DMS 273 (cell line): ENCODE data around the gene FEM1B.

Source experiments
- DNase-seq: peaks from one replicate; lab custom pipeline; 2025; ENCODE audit not compliant: unreplicated experiment; lab: John Stamatoyannopoulos, UW

FEM1B gene

GRCh38 chr15:68305420-68305871 is 27.9 kb downstream of the FEM1B start:
- no peak for DNase-seq

GRCh38 chr15:68307131-68307928 is 29.8 kb downstream of the FEM1B start:
- no peak for DNase-seq

GRCh38 chr15:68309024-68309423 is 31.5 kb downstream of the FEM1B start:
- no peak for DNase-seq

- peak; percentile 67 for DNase-seq
These were observed 32.7 kb downstream of the FEM1B start for GRCh38 chr15:68310178-68310803.

GRCh38 chr15:68310804-68311463 is 33.4 kb downstream of the FEM1B start:
- no peak for DNase-seq

GRCh38 chr15:68311464-68311835 is 33.9 kb downstream of the FEM1B start:
- DNase-seq: no peak

GRCh38 chr15:68311859-68312557 is 34.5 kb downstream of the FEM1B start:
- DNase-seq: no peak

- no peak for DNase-seq
These were observed 35.2 kb downstream of the FEM1B start for GRCh38 chr15:68312701-68313204.

GRCh38 chr15:68313501-68314410 is 36.2 kb downstream of the FEM1B start:
- DNase-seq: no peak

GRCh38 chr15:68314563-68314962 is 37.0 kb downstream of the FEM1B start:
- no peak for DNase-seq

- no peak for DNase-seq
These were observed 37.5 kb downstream of the FEM1B start for GRCh38 chr15:68315035-68315434.

GRCh38 chr15:68315495-68316031 is 38.0 kb downstream of the FEM1B start:
- DNase-seq: no peak

GRCh38 chr15:68316061-68316804 is 38.7 kb downstream of the FEM1B start:
- DNase-seq: peak; percentile 13

GRCh38 chr15:68317281-68318007 is 39.9 kb downstream of the FEM1B start:
- DNase-seq: no peak

GRCh38 chr15:68318008-68318835 is 40.7 kb downstream of the FEM1B start:
- no peak for DNase-seq

- DNase-seq: no peak
These were observed 41.7 kb downstream of the FEM1B start for GRCh38 chr15:68318931-68319909.
